ENCODE results near the gene CLEC12A. TPM values are rescaled to one million over a fixed set of nuclear protein-coding genes. Genes with fewer than 3 reads are reported as not detected.

CLEC12A gene
- polyA plus RNA-seq, 2 of the 4 experiments (the other 2 are of a cell fraction) = not detected

DNA sequence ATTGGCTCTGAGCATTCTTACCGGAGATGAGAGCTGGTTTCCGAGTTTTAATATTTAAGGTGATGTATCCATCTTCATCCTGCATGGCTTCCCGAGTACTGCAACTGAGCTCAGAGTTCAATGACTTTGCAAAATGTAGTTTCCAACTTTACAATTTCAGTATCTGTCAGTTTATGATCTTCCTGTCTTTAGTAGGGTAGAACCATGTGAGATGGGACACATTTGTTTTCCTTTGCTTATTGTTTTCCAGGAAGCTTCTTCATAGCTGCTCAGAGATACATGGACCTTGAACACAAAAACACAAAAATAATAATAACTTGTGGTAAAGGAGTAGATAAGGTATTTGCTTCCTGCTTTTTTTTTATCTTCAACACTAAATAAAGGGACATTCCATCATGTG is 27.8 kb downstream of the CLEC12A start, which contains the start of gene CLEC1B:
Gene CLEC1B, minus strand, starts transcription at position 106 of the 400 bp plus-strand sequence. Its CDS starts 21 bp downstream, at position 85.
- ChIA-PET CTCF (interaction anchor here (0.6 to 4.5 kb wide), 2 partner anchors 12 to 191 kb away, joined by 3 to 19 read pairs; partner anchors contain the start of gene CLEC12B), POLR2A (no interaction called here)
- DNase-seq (ENCODE audit: low read depth in 1 of 2, low spot score in 1 of 2) = no peak
- H3K4me2 ChIP-seq = no peak within 1 kb of the TSS
- no peak within 1 kb of the TSS for H3K4me3 ChIP-seq
- no peaks in the 10 kb centered on the region for H3K9me3 ChIP-seq
- ATAC-seq = no peak
- TF ChIP-seq PHF8 (IDR thresholded peaks at IDR 0.05; ENCODE audit: borderline replicate concordance, low read depth) (no peak), EP300 (IDR thresholded peaks at IDR 0.05) (no peak)
- 47% methylated on average over 3 of the region's 3 CpGs for WGBS (ENCODE audit: missing lambda C conversion rate)
- no peak within 1 kb of the TSS for H3K27ac ChIP-seq
- no peaks in the 10 kb centered on the region for H3K4me1 ChIP-seq
- FAIRE-seq = no peak

DNA sequence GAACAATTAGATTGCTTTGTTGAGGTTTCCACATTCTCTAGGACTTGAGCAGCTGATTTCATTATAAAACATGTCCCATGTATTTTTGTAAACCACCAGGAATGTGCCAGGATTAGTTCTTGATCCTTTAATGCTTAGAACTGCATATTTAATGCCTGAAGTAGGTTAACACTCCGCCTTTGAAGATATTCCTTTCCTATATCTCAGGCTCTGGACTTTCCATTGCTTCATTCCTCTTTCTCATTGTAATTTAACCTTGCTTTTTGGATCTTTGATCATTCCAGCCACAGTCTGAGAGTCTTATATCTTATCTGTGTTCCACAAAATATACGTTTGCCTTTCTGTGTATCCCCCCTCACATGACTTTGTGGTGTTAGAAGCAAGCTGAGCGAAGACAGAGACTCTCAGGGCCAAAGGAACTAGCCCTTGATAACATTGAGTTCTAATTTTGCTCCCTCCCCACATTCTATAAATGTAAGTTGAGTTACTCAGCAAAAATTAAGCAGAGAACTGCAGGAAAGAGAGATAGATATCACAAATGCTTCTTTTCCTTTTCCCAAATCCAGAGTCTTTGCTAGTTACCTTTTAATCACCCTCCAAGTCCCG is 30.1 kb downstream of the CLEC12A start:
- no peak overlapping the region for H3K27ac ChIP-seq
- CTCF ChIA-PET = interaction anchor here (0.7 kb wide), 1 partner anchor 666 kb away, joined by 3 read pairs; no protein-coding TSS in a partner anchor
- no peak for TF ChIP-seq ESRRA (IDR thresholded peaks at IDR 0.05; ENCODE audit: borderline replicate concordance, low read length)
- no peak for TF ChIP-seq MAFK (IDR thresholded peaks at IDR 0.05; ENCODE audit: partially characterized antibody)
- TF ChIP-seq POLR2AphosphoS2 (conservative IDR thresholded peaks at IDR 0.05; ENCODE audit: low read length) = no peak
- no peak for TF ChIP-seq FOSL2 (IDR thresholded peaks at IDR 0.05)
- no peak for TF ChIP-seq FOSL2 (CRISPR knock-in tag; IDR thresholded peaks at IDR 0.05)
- TF ChIP-seq MYC (IDR thresholded peaks at IDR 0.05; ENCODE audit: borderline replicate concordance, low read length) = no peak
- no peak for TF ChIP-seq RCOR1 (IDR thresholded peaks at IDR 0.05; ENCODE audit: low read depth, low read length)
- TF ChIP-seq KDM5A (IDR thresholded peaks at IDR 0.05) = no peak
- TF ChIP-seq, protein P1, sequence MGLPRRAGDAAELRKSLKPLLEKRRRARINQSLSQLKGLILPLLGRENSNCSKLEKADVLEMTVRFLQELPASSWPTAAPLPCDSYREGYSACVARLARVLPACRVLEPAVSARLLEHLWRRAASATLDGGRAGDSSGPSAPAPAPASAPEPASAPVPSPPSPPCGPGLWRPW (IDR thresholded peaks at IDR 0.05) = no peak
- no peak for TF ChIP-seq TFCP2L1 (CRISPR knock-in tag; IDR thresholded peaks at IDR 0.05)
- no peaks in the 10 kb centered on the region for H3K9me3 ChIP-seq
- DNase-seq (ENCODE audit: low read depth in 1 of 2, low spot score in 1 of 2) = no peak
- 30% methylated on average over 4 of the region's 4 CpGs for WGBS (ENCODE audit: missing lambda C conversion rate)
- H3K4me1 ChIP-seq = no peaks in the 10 kb centered on the region
- H3K4me2 ChIP-seq = no peak overlapping the region
- POLR2A ChIA-PET = no interaction called here
- no peak overlapping the region for H3K4me3 ChIP-seq
- ATAC-seq = no peak
- no peak for FAIRE-seq

DNA sequence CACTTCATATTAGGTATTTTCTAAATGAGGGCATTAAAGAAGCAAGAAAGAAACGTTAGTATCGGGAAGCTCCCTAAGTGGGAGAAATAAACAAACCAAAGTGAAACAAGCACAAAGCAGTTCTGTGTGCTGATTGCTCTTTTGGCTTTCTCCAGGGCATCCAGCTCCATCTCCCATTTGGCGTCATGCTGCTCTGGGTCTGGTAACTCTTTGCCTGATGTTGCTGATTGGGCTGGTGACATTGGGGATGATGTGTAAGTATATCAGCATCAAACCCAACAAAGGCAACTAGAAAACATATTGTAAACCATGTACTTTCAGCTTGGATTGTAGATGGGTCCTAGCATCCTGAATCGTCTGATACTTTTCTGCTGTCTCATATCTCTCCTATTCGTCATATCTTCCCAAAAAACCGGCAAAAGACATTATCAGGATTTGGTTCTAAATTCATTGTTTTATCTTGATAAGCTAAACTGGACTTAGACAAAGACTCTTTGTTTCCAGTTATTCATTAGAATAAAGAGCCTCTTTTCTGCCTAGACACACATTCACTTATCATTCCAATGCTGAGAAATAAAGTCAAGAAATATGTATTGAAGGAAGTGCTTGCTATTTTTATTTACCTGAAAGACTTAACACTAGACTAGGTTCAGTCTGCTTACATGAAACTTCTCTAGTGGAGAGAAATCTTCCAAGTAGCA is 41.6 kb downstream of the CLEC12A start:
- no peak overlapping the region for H3K4me3 ChIP-seq
- H3K9me3 ChIP-seq = no peaks in the 10 kb centered on the region
- no peak overlapping the region for H3K4me2 ChIP-seq
- no peak overlapping the region for H3K27ac ChIP-seq
- FAIRE-seq (no peak), DNase-seq (ENCODE audit: low read depth in 1 of 2, low spot score in 1 of 2) (no peak), ATAC-seq (no peak)
- CTCF ChIA-PET = interaction anchor here (0.9 to 6.3 kb wide), 3 partner anchors 127 to 264 kb away, joined by 3 to 52 read pairs (median 4); no protein-coding TSS in a partner anchor
- POLR2A ChIA-PET = no interaction called here
- 54% methylated on average over 6 of the region's 6 CpGs for WGBS (ENCODE audit: missing lambda C conversion rate)
- peaks cover 7% of the 10 kb centered on the region; the same call in 2 of the 3 replicates for H3K4me1 ChIP-seq
- TF ChIP-seq GATA3 (IDR thresholded peaks at IDR 0.05; ENCODE audit: borderline replicate concordance) (no peak), KDM5A (IDR thresholded peaks at IDR 0.05) (no peak), JUNB (IDR thresholded peaks at IDR 0.05) (no peak), RAD21 (conservative IDR thresholded peaks at IDR 0.05 in 1 of 2, IDR thresholded peaks at IDR 0.05 in 1 of 2) (no peak), MAZ (IDR thresholded peaks at IDR 0.05; ENCODE audit: borderline replicate concordance, low read depth, low read length) (no peak), ZSCAN20 (CRISPR knock-in tag; IDR thresholded peaks at IDR 0.05) (no peak), TFCP2L1 (CRISPR knock-in tag; IDR thresholded peaks at IDR 0.05) (no peak), SREBF2 (IDR thresholded peaks at IDR 0.05) (no peak), HOXA7 (CRISPR knock-in tag; IDR thresholded peaks at IDR 0.05) (no peak), ZC3H11A (IDR thresholded peaks at IDR 0.05) (no peak), RNF2 (IDR thresholded peaks at IDR 0.05; ENCODE audit: borderline replicate concordance, low read depth) (no peak)
